GM10248 (cell line): ENCODE measurements around the gene YTHDF1.

Experiments used
- CTCF ChIA-PET: fragments of 300-600 bp; sonication (Branson Sonifier 250); formaldehyde crosslinking; extraction: SDS; loops from one replicate; lab custom pipeline; 2021; ENCODE audit warnings: antibody characterized with exemption; lab: Yijun Ruan, JAX
- POLR2A ChIA-PET: fragments of 350-650 bp; sonication (Branson Sonifier 250); formaldehyde crosslinking; extraction: SDS; loops from one replicate; lab custom pipeline; 2020; ENCODE audit warnings: antibody characterized with exemption; lab: Yijun Ruan, JAX
- DNase-seq: peaks from one replicate; pipeline ENCODE4 v3.0.0; 2012; ENCODE audit errors: extremely low spot score
- TF ChIP-seq, protein P1 (sequence below): IDR thresholded peaks from 2 replicates; pipeline ENCODE4 v1.5.1; 2012; ENCODE audit warnings: mild to moderate bottlenecking, low read depth; ENCODE audit errors: extremely low read depth, missing control alignments, control extremely low read depth

Gene YTHDF1

DNA sequence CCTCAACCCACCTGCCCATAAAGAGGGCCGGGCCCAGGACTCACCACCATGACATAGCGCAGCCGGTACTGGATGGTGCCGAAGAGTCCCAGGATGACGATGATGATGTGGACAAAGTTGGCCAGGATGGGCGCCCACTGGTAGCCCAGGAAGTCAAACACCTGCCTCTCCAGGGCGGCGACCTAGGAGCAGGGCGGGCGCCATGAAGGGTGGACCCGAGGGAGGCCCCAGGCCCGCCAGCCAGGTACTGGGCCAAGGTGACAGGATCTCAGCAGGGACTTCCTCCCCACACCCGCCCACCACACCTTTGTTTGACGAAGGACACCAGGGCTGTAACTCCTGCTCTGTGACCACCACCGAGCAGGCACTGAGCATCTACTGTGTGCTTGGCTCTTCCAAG lies 34.0 kb upstream of the YTHDF1 start:
- POLR2A ChIA-PET = no interaction called here
- CTCF ChIA-PET = no interaction called here
- DNase-seq = no peak
- TF ChIP-seq, protein P1, sequence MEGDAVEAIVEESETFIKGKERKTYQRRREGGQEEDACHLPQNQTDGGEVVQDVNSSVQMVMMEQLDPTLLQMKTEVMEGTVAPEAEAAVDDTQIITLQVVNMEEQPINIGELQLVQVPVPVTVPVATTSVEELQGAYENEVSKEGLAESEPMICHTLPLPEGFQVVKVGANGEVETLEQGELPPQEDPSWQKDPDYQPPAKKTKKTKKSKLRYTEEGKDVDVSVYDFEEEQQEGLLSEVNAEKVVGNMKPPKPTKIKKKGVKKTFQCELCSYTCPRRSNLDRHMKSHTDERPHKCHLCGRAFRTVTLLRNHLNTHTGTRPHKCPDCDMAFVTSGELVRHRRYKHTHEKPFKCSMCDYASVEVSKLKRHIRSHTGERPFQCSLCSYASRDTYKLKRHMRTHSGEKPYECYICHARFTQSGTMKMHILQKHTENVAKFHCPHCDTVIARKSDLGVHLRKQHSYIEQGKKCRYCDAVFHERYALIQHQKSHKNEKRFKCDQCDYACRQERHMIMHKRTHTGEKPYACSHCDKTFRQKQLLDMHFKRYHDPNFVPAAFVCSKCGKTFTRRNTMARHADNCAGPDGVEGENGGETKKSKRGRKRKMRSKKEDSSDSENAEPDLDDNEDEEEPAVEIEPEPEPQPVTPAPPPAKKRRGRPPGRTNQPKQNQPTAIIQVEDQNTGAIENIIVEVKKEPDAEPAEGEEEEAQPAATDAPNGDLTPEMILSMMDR = no peak

GRCh38 chr20:63248835-63249591 lies 33.1 kb upstream of the YTHDF1 start:
- no peak for DNase-seq
- ChIA-PET CTCF (interaction anchor here (1.9 kb wide), 1 partner anchor 25 kb away, joined by 11 read pairs; no protein-coding TSS in a partner anchor), POLR2A (no interaction called here)
- TF ChIP-seq, protein P1 = no peak

GRCh38 chr20:63247671-63248228 lies 31.8 kb upstream of the YTHDF1 start:
- TF ChIP-seq, protein P1 = no peak
- POLR2A ChIA-PET = no interaction called here
- CTCF ChIA-PET = interaction anchor here (1.9 to 2.8 kb wide), 2 partner anchors 24 kb away, joined by 11 to 16 read pairs; no protein-coding TSS in a partner anchor

DNA sequence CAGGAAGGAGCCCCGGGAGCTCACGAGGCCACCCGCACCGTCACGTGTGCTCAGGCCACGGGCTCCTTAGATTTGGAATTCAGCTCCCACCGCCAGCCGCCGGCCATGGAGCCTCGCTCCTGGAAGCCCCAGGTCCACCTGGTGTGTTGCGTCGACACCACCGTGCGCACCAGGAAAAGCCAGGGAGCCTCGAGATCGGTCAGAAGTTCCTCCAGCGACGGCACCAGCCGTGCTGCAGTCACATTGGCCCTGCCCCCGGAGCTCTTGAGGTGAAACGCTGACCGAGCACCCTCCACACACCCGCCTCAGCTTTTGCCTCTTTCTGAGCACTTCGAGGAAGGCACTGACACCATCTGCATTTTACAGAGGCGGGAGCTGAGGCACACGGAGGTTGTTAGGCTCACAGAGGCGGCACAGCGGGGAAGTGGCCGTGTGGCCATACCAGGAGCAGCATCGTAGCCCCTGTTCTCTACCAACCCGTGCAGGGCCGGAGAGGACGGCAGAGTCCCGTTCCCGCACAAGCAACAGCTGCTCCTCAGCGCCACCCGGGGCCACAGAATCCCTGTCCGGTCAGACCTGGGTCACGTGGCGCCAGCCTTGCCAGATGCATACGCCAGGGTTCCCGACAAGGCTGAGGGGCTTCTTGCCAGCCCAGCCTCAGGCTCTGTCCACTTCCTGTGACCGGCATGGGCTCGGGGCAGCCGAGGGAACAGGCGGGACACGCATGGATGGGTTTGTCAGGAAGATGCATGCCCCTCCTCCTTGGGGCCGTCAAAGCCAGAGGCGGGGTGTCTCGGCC lies 30.8 kb upstream of the YTHDF1 start:
- CTCF ChIA-PET = interaction anchor here (1.7 to 2.8 kb wide), 2 partner anchors 8 to 23 kb away, joined by 4 to 16 read pairs; partner anchors contain the start of gene NKAIN4
- DNase-seq = no peak
- TF ChIP-seq, protein P1 = no peak
- POLR2A ChIA-PET = no interaction called here

More at GRCh38 chr20:63247671-63248228, 31.8 kb upstream of the YTHDF1 start:
- DNase-seq = no peak

DNA sequence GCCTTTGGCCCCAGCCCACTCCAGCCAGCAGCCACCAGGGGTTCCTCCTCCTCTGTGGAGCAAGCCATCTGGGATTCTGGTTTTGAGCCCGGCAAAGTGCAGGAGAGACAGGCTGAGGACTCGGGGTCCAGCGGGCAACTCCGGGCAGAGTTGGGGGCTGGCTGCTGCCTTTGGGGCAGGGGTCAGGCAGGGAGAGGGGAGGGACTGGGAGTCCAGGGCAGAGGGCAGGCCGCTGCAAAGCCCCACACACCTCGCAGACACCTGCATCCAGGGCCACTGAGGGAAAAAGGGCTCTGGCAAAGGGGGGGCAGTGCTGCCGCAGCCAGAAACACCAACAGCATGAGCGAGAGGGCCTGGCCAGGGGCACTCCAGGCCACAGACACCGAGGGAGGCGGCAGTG lies 28.5 kb upstream of the YTHDF1 start:
- TF ChIP-seq, protein P1 = no peak
- CTCF ChIA-PET = interaction anchor here (0.9 kb wide), 1 partner anchor 22 kb away, joined by 3 read pairs; no protein-coding TSS in a partner anchor
- POLR2A ChIA-PET = no interaction called here
- DNase-seq = no peak
